A549 (cell line): ENCODE data around the gene COPS9. TPM values are rescaled to one million over a fixed set of nuclear protein-coding genes. Genes with fewer than 3 reads are reported as not detected.

ENCODE experiments used
- ATAC-seq, 2 experiments: fragments of 200-7000 bp in 1 of 2; fragments of >200 bp in 1 of 2; cut with Nextera tagmentation in 1 of 2; cut with Tn5 transposase in 1 of 2; 3 replicates each; pipeline versions ENCODE4 v1.8.0 to v1.9.1; 2018 to 2020; ENCODE audit warnings: mild to moderate bottlenecking in 1 of 2, moderate library complexity in 1 of 2
- CTCF ChIA-PET: fragments of 300-600 bp; sonication (Branson Sonifier 250); formaldehyde crosslinking; extraction: SDS; loops from one replicate; lab custom pipeline; 2021; ENCODE audit warnings: antibody characterized with exemption, inconsistent platforms; lab: Yijun Ruan, JAX
- POLR2A ChIA-PET: fragments of 350-600 bp; formaldehyde crosslinking; extraction: SDS; loops from one replicate; lab custom pipeline; 2021; ENCODE audit warnings: antibody characterized with exemption, inconsistent platforms; lab: Yijun Ruan, JAX
- DNase-seq, 2 experiments: peaks; one replicate each; pipeline versions ENCODE4 v3.0.0 to v3.0.0-alpha.2; 2011 to 2016; ENCODE audit warnings: low read depth in 1 of 2, low spot score in 1 of 2
- FAIRE-seq: peaks from 2 replicates; lab custom pipeline; 2011; peaks lifted over from hg19 to GRCh38; lab: Jason Lieb, UNC
- H3K27ac ChIP-seq, 2 experiments: fragments of >200 bp; sonication (Bioruptor Twin); formaldehyde crosslinking; 3 replicates each; pipeline ENCODE4 v1.5.1; 2016 to 2017
- H3K4me1 ChIP-seq: fragments of >200 bp; sonication (Bioruptor Twin); formaldehyde crosslinking; 3 replicates; pipeline ENCODE4 v1.6.1; 2016
- H3K4me2 ChIP-seq: fragments of >200 bp; sonication (Bioruptor Twin); formaldehyde crosslinking; 3 replicates; pipeline ENCODE4 v1.6.1; 2016
- H3K4me3 ChIP-seq: fragments of >200 bp; sonication (Bioruptor Twin); formaldehyde crosslinking; 3 replicates; pipeline ENCODE4 v1.5.1; 2016
- H3K9me3 ChIP-seq: fragments of >200 bp; sonication (Bioruptor Twin); formaldehyde crosslinking; 3 replicates; pipeline ENCODE4 v1.6.1; 2016
- BHLHE40 ChIP-seq: IDR thresholded peaks from 2 replicates; pipeline ENCODE4 v1.6.1; 2012; ENCODE audit warnings: low read depth, low read length, inconsistent platforms
- CBX2 ChIP-seq: fragments of 200-600 bp; sonication (generic); IDR thresholded peaks from 2 replicates; pipeline ENCODE4 v1.6.1; 2016; ENCODE audit warnings: low read depth, mild to moderate bottlenecking, borderline replicate concordance
- CBX8 ChIP-seq: fragments of 200-600 bp; sonication (generic); IDR thresholded peaks from 2 replicates; pipeline ENCODE4 v1.6.1; 2016
- CEBPB ChIP-seq, 2 experiments: fragments of >200 bp in 1 of 2; sonication (Bioruptor Twin) in 1 of 2; formaldehyde crosslinking in 1 of 2; IDR thresholded peaks; 2 replicates each; pipeline ENCODE4 v1.6.1; 2012 to 2016
- EHF ChIP-seq: fragments of 250-450 bp; sonication (Bioruptor Pico); IDR thresholded peaks from 2 replicates; pipeline ENCODE4 v1.5.0; 2020; ENCODE audit warnings: mild to moderate bottlenecking
- EHMT2 ChIP-seq: fragments of 200-600 bp; sonication (generic); IDR thresholded peaks from 2 replicates; pipeline ENCODE4 v1.6.1; 2016; ENCODE audit warnings: antibody characterized with exemption, low read depth, mild to moderate bottlenecking, moderate library complexity
- EP300 ChIP-seq, 2 experiments: fragments of >200 bp; sonication (Bioruptor Twin); formaldehyde crosslinking; IDR thresholded peaks; 2 replicates in 1 of 2; 3 replicates in 1 of 2; pipeline ENCODE4 v1.6.1; 2016 to 2017
- FOSL2 ChIP-seq, 2 experiments: fragments of 450-650 bp in 1 of 2; fragments of >200 bp in 1 of 2; sonication (Bioruptor Twin) in 1 of 2; formaldehyde crosslinking; IDR thresholded peaks; 2 replicates each; pipeline versions ENCODE4 v1.5.0 to v1.6.1; 2016 to 2020; ENCODE audit warnings: mild to moderate bottlenecking in 1 of 2, moderate library complexity in 1 of 2
- HES2 ChIP-seq: fragments of >200 bp; sonication (Bioruptor Twin); formaldehyde crosslinking; IDR thresholded peaks from 2 replicates; pipeline ENCODE4 v1.6.1; 2016
- HEYL ChIP-seq: fragments of 250-450 bp; sonication (Bioruptor Pico); IDR thresholded peaks from 2 replicates; pipeline ENCODE4 v1.8.0; 2021; ENCODE audit warnings: mild to moderate bottlenecking, moderate library complexity
- HMGXB4 ChIP-seq: fragments of 250-450 bp; sonication (Bioruptor Pico); IDR thresholded peaks from 2 replicates; pipeline ENCODE4 v1.5.0; 2021; ENCODE audit warnings: mild to moderate bottlenecking, moderate library complexity, borderline replicate concordance
- HOXB13 ChIP-seq: fragments of 250-450 bp; sonication (Bioruptor Pico); IDR thresholded peaks from 2 replicates; pipeline ENCODE4 v1.5.0; 2020; ENCODE audit warnings: low read depth, mild to moderate bottlenecking, moderate library complexity
- JUNB ChIP-seq: fragments of >200 bp; sonication (Bioruptor Twin); formaldehyde crosslinking; IDR thresholded peaks from 2 replicates; pipeline ENCODE4 v1.6.1; 2016
- MAZ ChIP-seq: fragments of 150-350 bp; IDR thresholded peaks from 2 replicates; pipeline ENCODE4 v1.6.1; 2014; ENCODE audit warnings: antibody characterized with exemption, low read depth, low read length, borderline replicate concordance
- NFE2L2 ChIP-seq: fragments of 150-350 bp; conservative IDR thresholded peaks from 2 replicates; pipeline ENCODE4 v1.6.1; 2014; ENCODE audit warnings: low read length
- POLR2A ChIP-seq: IDR thresholded peaks from 2 replicates; pipeline ENCODE4 v1.6.1; 2012; ENCODE audit warnings: mild to moderate bottlenecking, low read length
- POLR2AphosphoS2 ChIP-seq: conservative IDR thresholded peaks from 2 replicates; pipeline ENCODE4 v1.6.1; 2012; ENCODE audit warnings: low read length, improper control_type of control experiment, inconsistent platforms
- RAD21 ChIP-seq, 2 experiments: fragments of >200 bp in 1 of 2; sonication (Bioruptor Twin) in 1 of 2; formaldehyde crosslinking in 1 of 2; IDR thresholded peaks in 1 of 2; conservative IDR thresholded peaks in 1 of 2; 2 replicates in 1 of 2; 3 replicates in 1 of 2; pipeline ENCODE4 v1.6.1; 2012 to 2018; ENCODE audit warnings: inconsistent platforms in 1 of 2
- RNF2 ChIP-seq: fragments of 200-600 bp; sonication (generic); IDR thresholded peaks from 2 replicates; pipeline ENCODE4 v1.6.1; 2016; ENCODE audit warnings: low read depth, mild to moderate bottlenecking, antibody characterized with exemption, moderate library complexity, borderline replicate concordance
- TFCP2L1 ChIP-seq: fragments of 250-450 bp; sonication (Bioruptor Pico); IDR thresholded peaks from 2 replicates; pipeline ENCODE4 v1.5.0; 2021; ENCODE audit warnings: mild to moderate bottlenecking
- ZFP36 ChIP-seq: fragments of 450-650 bp; IDR thresholded peaks from 2 replicates; pipeline ENCODE4 v1.6.1; 2014; ENCODE audit warnings: borderline replicate concordance; ENCODE audit not compliant: partially characterized antibody
- ZNF302 ChIP-seq: fragments of 250-450 bp; sonication (Bioruptor Pico); IDR thresholded peaks from 2 replicates; pipeline ENCODE4 v1.9.0; 2021; ENCODE audit warnings: inconsistent platforms, mild to moderate bottlenecking, moderate library complexity
- WGBS: methylation state at CpG from one replicate; pipeline ENCODE4 v1.1.6; 2017; ENCODE audit errors: missing lambda C conversion rate; 5-methylcytosine and 5-hydroxymethylcytosine counted together
- polyA plus RNA-seq, 4 experiments: library from polyadenylated mRNA; depleted of rRNA in 3 of 4; stranded (reverse); fragments of >200 nt; fragmentation: RNase III in 1 of 4; extraction: RNeasy Plus Mini Kit Qiagen cat#74134 plus additional on column Dnase treatment in 1 of 4; gene quantifications; 2 replicates in 3 of 4; 3 replicates in 1 of 4; pipeline ENCODE4 v1.2.3, GENCODE V29; 2011 to 2017
- TF ChIP-seq, protein P1 (sequence below): fragments of >200 bp; sonication (Bioruptor Twin); formaldehyde crosslinking; IDR thresholded peaks from 3 replicates; pipeline ENCODE4 v1.5.1; 2016
- TF ChIP-seq, protein P2 (sequence below): IDR thresholded peaks from 2 replicates; pipeline ENCODE4 v1.6.1; 2012

Gene COPS9
- polyA plus RNA-seq, 2 of the 4 experiments (the other 2 are of a cell fraction) = 321 to 356 TPM

DNA sequence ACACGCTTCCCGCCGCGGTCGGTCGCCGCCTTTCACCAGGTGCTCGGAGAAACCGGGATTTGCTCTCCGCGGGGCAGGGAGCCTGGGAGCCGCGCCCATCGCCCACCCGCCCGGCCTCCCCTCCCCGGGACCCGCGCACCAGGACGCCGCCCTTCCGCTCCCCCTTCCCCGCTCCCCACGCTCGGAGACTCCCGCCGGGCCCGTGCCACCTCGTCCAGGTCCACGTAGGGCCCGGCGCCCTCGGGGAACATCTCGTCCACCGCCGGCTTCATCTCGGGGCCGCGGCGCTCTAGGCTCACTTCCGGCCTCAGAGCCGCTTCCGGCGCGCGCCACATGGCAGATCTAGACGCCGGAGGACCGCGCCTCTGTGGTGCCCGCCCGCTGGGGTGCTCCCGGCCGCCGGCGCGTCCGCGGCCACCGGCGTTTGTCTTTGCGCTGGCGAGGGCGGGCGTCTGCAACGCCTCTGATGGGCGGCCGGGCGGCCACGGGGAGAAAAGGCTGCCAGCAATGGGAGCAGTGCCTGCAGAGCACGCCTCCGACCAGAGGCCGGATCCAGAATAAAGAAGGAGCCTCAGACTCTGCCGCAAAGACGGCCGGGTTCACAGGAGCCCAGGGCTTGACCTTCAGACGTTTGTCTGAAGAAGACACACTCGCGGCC lies at the start of gene COPS9 (continued):
- no peak for TF ChIP-seq EHF (CRISPR knock-in tag)
- no peak for TF ChIP-seq NFE2L2
- no peak for TF ChIP-seq FOSL2 (IDR thresholded peaks at IDR 0.05)
- no peak for TF ChIP-seq FOSL2 (CRISPR knock-in tag; IDR thresholded peaks at IDR 0.05)
- TF ChIP-seq, protein P1, sequence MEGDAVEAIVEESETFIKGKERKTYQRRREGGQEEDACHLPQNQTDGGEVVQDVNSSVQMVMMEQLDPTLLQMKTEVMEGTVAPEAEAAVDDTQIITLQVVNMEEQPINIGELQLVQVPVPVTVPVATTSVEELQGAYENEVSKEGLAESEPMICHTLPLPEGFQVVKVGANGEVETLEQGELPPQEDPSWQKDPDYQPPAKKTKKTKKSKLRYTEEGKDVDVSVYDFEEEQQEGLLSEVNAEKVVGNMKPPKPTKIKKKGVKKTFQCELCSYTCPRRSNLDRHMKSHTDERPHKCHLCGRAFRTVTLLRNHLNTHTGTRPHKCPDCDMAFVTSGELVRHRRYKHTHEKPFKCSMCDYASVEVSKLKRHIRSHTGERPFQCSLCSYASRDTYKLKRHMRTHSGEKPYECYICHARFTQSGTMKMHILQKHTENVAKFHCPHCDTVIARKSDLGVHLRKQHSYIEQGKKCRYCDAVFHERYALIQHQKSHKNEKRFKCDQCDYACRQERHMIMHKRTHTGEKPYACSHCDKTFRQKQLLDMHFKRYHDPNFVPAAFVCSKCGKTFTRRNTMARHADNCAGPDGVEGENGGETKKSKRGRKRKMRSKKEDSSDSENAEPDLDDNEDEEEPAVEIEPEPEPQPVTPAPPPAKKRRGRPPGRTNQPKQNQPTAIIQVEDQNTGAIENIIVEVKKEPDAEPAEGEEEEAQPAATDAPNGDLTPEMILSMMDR = no peak
- no peak for TF ChIP-seq CBX2
- no peak for TF ChIP-seq POLR2AphosphoS2
- TF ChIP-seq HES2 = no peak
- no peak for TF ChIP-seq HOXB13 (CRISPR knock-in tag)
- TF ChIP-seq, all 56 proteins: peak for 7

DNA sequence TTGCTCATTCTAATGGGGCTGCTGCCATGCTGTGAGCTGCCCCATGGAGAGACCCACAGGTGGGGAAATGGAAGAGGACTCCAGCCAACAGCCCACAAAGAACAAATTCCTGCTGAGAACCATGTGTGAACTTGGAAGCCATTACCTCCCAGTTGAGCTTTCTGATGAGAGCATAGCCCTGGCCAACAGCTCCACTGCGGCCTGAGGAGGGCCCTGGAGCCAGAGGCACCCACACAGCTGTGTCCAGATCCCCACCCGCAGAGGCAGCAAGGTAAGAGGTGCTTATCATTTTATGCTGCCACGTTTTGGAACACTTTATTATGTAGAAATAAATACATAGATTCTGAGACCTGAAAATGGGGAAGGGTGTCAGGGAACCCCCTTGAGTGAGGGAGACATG lies 48.6 kb upstream of the COPS9 start:
- FAIRE-seq (no peak), ATAC-seq (no peak), DNase-seq (no peak)
- Histone ChIP-seq H3K27ac (no peak overlapping the region), H3K9me3 (peaks cover 23% of the 10 kb centered on the region), H3K4me2 (no peak overlapping the region)
- 3% methylated on average over 3 of the region's 3 CpGs for WGBS
- CTCF ChIA-PET = no interaction called here
- no peak for TF ChIP-seq RAD21 (conservative IDR thresholded peaks at IDR 0.05 in 1 of 2, IDR thresholded peaks at IDR 0.05 in 1 of 2)
- TF ChIP-seq, protein P2, sequence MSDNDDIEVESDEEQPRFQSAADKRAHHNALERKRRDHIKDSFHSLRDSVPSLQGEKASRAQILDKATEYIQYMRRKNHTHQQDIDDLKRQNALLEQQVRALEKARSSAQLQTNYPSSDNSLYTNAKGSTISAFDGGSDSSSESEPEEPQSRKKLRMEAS = no peak
- TF ChIP-seq EHMT2 = no peak
- TF ChIP-seq JUNB = no peak
- TF ChIP-seq MAZ = no peak
- no peak for TF ChIP-seq BHLHE40
- no peak for TF ChIP-seq NFE2L2
- TF ChIP-seq EP300 (IDR thresholded peaks at IDR 0.05) = no peak
- no peak for TF ChIP-seq CBX8
- TF ChIP-seq ZFP36 = no peak
- no peak for TF ChIP-seq RNF2
- TF ChIP-seq HMGXB4 (CRISPR knock-in tag) = no peak
- no peak for TF ChIP-seq TFCP2L1 (CRISPR knock-in tag)
- no peak for TF ChIP-seq POLR2A
- TF ChIP-seq HEYL = no peak
- TF ChIP-seq CEBPB (IDR thresholded peaks at IDR 0.05) = no peak
- TF ChIP-seq ZNF302 (CRISPR knock-in tag) = no peak
- TF ChIP-seq, all 56 proteins: peak for 0
- no peaks in the 10 kb centered on the region for H3K4me1 ChIP-seq
- no peak overlapping the region for H3K4me3 ChIP-seq
- POLR2A ChIA-PET = no interaction called here
